Lung (tissue), 12 donors: ENCODE results near the gene NCR2. TPM values are rescaled to one million over a fixed set of nuclear protein-coding genes. Genes with fewer than 3 reads are reported as not detected.

Source experiments
- ATAC-seq: fragments of 200-7000 bp; cut with Tn5 transposase; one replicate; pipeline ENCODE4 v1.9.1; 2020; ENCODE audit warnings: moderate number of reproducible peaks; ENCODE audit not compliant: insufficient read depth, low FRiP score
- DNase-seq, 3 donors: peaks; one replicate each; pipeline ENCODE4 v3.0.0-alpha.2; 2013 to 2017
- H3K27ac ChIP-seq, 2 donors: one replicate each; pipeline ENCODE4 v1.5.1; 2013; ENCODE audit warnings: mild to moderate bottlenecking in 2 of 2, moderate library complexity in 2 of 2, control low read depth in 1 of 2, inconsistent platforms in 1 of 2, low read depth in 1 of 2, low read length in 1 of 2
- H3K27me3 ChIP-seq, 3 donors: one replicate each; pipeline ENCODE4 v1.5.1; 2013; ENCODE audit warnings: low read length in 2 of 3; ENCODE audit not compliant: control insufficient read depth in 3 of 3, insufficient read depth in 3 of 3
- H3K36me3 ChIP-seq, 4 donors: one replicate each; pipeline ENCODE4 v1.5.1; 2013; ENCODE audit warnings: low read length in 4 of 4, mild to moderate bottlenecking in 1 of 4, moderate library complexity in 1 of 4; ENCODE audit not compliant: control insufficient read depth in 4 of 4, insufficient read depth in 4 of 4
- H3K4me1 ChIP-seq, 5 donors: one replicate each; pipeline ENCODE4 v1.5.1; 2013; ENCODE audit warnings: low read length in 5 of 5, mild to moderate bottlenecking in 2 of 5, moderate library complexity in 1 of 5; ENCODE audit not compliant: control insufficient read depth in 5 of 5, insufficient read depth in 5 of 5
- H3K4me3 ChIP-seq: one replicate; pipeline ENCODE4 v1.5.1; 2013; ENCODE audit warnings: mild to moderate bottlenecking, control low read depth, moderate library complexity
- H3K9ac ChIP-seq, 2 donors: one replicate each; pipeline ENCODE4 v1.5.1; 2013; ENCODE audit warnings: low read length in 2 of 2, control low read depth in 1 of 2; ENCODE audit not compliant: insufficient read depth in 1 of 2
- H3K9me3 ChIP-seq, 4 donors: one replicate each; pipeline ENCODE4 v1.5.1; 2013; ENCODE audit warnings: low read length in 3 of 4, mild to moderate bottlenecking in 1 of 4, moderate library complexity in 1 of 4; ENCODE audit not compliant: control insufficient read depth in 4 of 4, insufficient read depth in 3 of 4
- WGBS, 2 donors: extraction: QIAGEN DNeasy Blood & Tissue Kit; methylation state at CpG; one replicate each; pipeline ENCODE4 v1.1.7; 2013; 5-methylcytosine and 5-hydroxymethylcytosine counted together
- polyA plus RNA-seq, 2 donors: library from polyadenylated mRNA; stranded (reverse); fragments of 200-250 nt; gene quantifications; one replicate each; pipeline ENCODE4 v1.2.1, GENCODE V29; 2013
- total RNA-seq, 2 donors: library from RNA; depleted of rRNA in 1 of 2; stranded (reverse); fragments of >200 nt in 1 of 2; gene quantifications; one replicate each; pipeline ENCODE4 v1.2.1, GENCODE V29; 2014 to 2021
- TF ChIP-seq, protein P1 (sequence below): IDR thresholded peaks from 2 replicates; pipeline ENCODE4 v1.5.1; 2012; ENCODE audit warnings: mild to moderate bottlenecking; ENCODE audit errors: control extremely low read depth, extremely low read depth
- donor health status: control.
- donor health status: control.
- donor health status: Bipolar disorder and iron deficiency.
- donor health status: healthy.
- donor health status: DM: yes; HTN: yes; CAD: no.

The NCR2 gene
- total and polyA plus RNA-seq, 4 donors, result not detected

DNA sequence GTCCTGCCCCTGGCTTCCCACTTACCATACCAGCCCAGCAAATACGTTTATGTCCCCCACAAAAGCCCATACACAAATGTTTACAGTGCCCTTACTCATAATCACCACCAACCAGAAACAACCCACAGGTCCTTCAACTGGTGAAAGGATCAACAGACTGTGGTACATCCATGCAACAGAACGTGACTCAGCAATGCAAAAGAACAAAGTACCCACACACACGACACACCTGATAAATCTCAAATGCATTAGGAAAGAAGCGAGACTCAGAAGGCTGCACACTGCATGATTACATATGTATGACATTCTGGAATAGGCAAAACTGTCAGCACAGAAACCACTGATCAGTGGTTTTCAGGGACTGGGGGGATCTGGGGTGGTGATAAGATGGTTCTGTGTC is 20.5 kb downstream of the NCR2 start:
- no peak for ATAC-seq
- peaks cover 0 to 3% (median 0%) of the 10 kb centered on the region in 5 donors for H3K4me1 ChIP-seq
- H3K36me3 ChIP-seq, result no peaks in the 10 kb centered on the region
- H3K9ac ChIP-seq, result no peak overlapping the region
- no peak overlapping the region for H3K27ac ChIP-seq
- no peak for DNase-seq
- 74 to 85% methylated on average over 4 of the region's 4 CpGs for WGBS, 2 donors
- TF ChIP-seq, protein P1, sequence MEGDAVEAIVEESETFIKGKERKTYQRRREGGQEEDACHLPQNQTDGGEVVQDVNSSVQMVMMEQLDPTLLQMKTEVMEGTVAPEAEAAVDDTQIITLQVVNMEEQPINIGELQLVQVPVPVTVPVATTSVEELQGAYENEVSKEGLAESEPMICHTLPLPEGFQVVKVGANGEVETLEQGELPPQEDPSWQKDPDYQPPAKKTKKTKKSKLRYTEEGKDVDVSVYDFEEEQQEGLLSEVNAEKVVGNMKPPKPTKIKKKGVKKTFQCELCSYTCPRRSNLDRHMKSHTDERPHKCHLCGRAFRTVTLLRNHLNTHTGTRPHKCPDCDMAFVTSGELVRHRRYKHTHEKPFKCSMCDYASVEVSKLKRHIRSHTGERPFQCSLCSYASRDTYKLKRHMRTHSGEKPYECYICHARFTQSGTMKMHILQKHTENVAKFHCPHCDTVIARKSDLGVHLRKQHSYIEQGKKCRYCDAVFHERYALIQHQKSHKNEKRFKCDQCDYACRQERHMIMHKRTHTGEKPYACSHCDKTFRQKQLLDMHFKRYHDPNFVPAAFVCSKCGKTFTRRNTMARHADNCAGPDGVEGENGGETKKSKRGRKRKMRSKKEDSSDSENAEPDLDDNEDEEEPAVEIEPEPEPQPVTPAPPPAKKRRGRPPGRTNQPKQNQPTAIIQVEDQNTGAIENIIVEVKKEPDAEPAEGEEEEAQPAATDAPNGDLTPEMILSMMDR, result no peak
- H3K4me3 ChIP-seq, result no peak overlapping the region
- peaks cover 0 to 7% (median under 1%) of the 10 kb centered on the region in 4 donors for H3K9me3 ChIP-seq
- peaks cover 0 to 8% (median 4%) of the 10 kb centered on the region in 3 donors for H3K27me3 ChIP-seq

GRCh38 chr6:41356825-41357224 is 21.4 kb downstream of the NCR2 start:
- H3K27ac ChIP-seq, result no peak overlapping the region
- ATAC-seq (no peak), DNase-seq (no peak)
- H3K4me1 ChIP-seq, result peaks cover 0 to 3% (median 0%) of the 10 kb centered on the region in 5 donors
- 85 to 90% methylated on average over 3 of the region's 3 CpGs for WGBS, 2 donors
- H3K36me3 ChIP-seq, result no peaks in the 10 kb centered on the region
- H3K4me3 ChIP-seq, result no peak overlapping the region
- peaks cover 0 to 9% (median under 1%) of the 10 kb centered on the region in 4 donors for H3K9me3 ChIP-seq
- no peak overlapping the region for H3K9ac ChIP-seq
- TF ChIP-seq, protein P1, result no peak
- H3K27me3 ChIP-seq, result peaks cover 0 to 8% (median 4%) of the 10 kb centered on the region in 3 donors

DNA sequence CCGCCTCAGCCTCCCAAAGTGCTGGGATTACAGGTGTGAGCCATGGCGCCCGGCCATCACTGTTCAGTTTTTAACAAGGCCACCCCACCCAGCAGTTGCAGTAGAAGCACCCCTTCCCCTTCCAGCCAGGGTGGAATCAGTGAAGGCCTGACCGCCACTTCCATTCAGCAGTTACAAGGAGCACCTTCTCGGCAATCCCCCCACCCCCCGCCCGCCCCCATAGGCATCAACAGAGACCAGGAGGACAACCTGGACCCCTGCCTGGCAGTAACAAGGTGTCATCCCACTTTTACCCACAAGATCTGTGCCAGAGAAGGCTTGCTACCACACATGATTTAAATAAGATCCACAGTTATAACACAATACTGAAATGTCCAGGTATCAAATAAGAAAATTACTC is 23.1 kb downstream of the NCR2 start:
- H3K27ac ChIP-seq, result no peak overlapping the region
- H3K4me1 ChIP-seq, result no peaks in the 10 kb centered on the region
- 93 to 97% methylated on average over 7 of the region's 7 CpGs for WGBS, 2 donors
- H3K9me3 ChIP-seq, result peaks cover 0 to 9% (median under 1%) of the 10 kb centered on the region in 4 donors
- H3K27me3 ChIP-seq, result peaks cover 0 to 8% (median 4%) of the 10 kb centered on the region in 3 donors
- no peak overlapping the region for H3K9ac ChIP-seq
- TF ChIP-seq, protein P1, result no peak
- no peaks in the 10 kb centered on the region for H3K36me3 ChIP-seq
- DNase-seq (no peak), ATAC-seq (no peak)
- no peak overlapping the region for H3K4me3 ChIP-seq
